ENCODE data around the gene SWAP70.
A peak's percentile ranks its signal among the peaks of the same experiment; 100 is the strongest.

The SWAP70 gene

GRCh38 chr11:9710852-9711251 lies 47.0 kb downstream of the SWAP70 start:
- no peaks in the 10 kb centered on the region for H3K4me1 ChIP-seq (ENCODE audit: control insufficient read depth, insufficient read depth, low read length)
- peaks cover 22% of the 10 kb centered on the region for H3K36me3 ChIP-seq (ENCODE audit: control insufficient read depth, insufficient read depth, low read length, severe bottlenecking)
- H3K9me3 ChIP-seq (ENCODE audit: control insufficient read depth, low read length) = no peaks in the 10 kb centered on the region
- H3K27me3 ChIP-seq (replicated peaks; ENCODE audit: control insufficient read depth, insufficient read depth, low read length) = no peaks in the 10 kb centered on the region
- H3K9ac ChIP-seq (ENCODE audit: low read length) = no peak overlapping the region
- DNase-seq (ENCODE audit: low read depth) = no peak
- H3K4me3 ChIP-seq (ENCODE audit: low read length) = no peak overlapping the region

GRCh38 chr11:9711454-9712307 lies 47.8 kb downstream of the SWAP70 start:
- DNase-seq (ENCODE audit: low read depth) = no peak

GRCh38 chr11:9714272-9714940 lies 50.5 kb downstream of the SWAP70 start:
- H3K36me3 ChIP-seq (ENCODE audit: control insufficient read depth, insufficient read depth, low read length, severe bottlenecking) = peaks cover 23% of the 10 kb centered on the region
- peak; percentile 47 for DNase-seq (ENCODE audit: low read depth)
- no peak overlapping the region for H3K4me3 ChIP-seq (ENCODE audit: low read length)
- H3K27me3 ChIP-seq (replicated peaks; ENCODE audit: control insufficient read depth, insufficient read depth, low read length) = no peaks in the 10 kb centered on the region
- no peak overlapping the region for H3K9ac ChIP-seq (ENCODE audit: low read length)
- H3K4me1 ChIP-seq (ENCODE audit: control insufficient read depth, insufficient read depth, low read length) = peaks cover 20% of the 10 kb centered on the region
- H3K9me3 ChIP-seq (ENCODE audit: control insufficient read depth, low read length) = no peaks in the 10 kb centered on the region

More at GRCh38 chr11:9711454-9712307, 47.8 kb downstream of the SWAP70 start:
- H3K36me3 ChIP-seq (ENCODE audit: control insufficient read depth, insufficient read depth, low read length, severe bottlenecking) = peaks cover 23% of the 10 kb centered on the region
- no peaks in the 10 kb centered on the region for H3K9me3 ChIP-seq (ENCODE audit: control insufficient read depth, low read length)
- H3K4me3 ChIP-seq (ENCODE audit: low read length) = no peak overlapping the region
- no peaks in the 10 kb centered on the region for H3K27me3 ChIP-seq (replicated peaks; ENCODE audit: control insufficient read depth, insufficient read depth, low read length)
- H3K4me1 ChIP-seq (ENCODE audit: control insufficient read depth, insufficient read depth, low read length) = peaks cover 4% of the 10 kb centered on the region
- no peak overlapping the region for H3K9ac ChIP-seq (ENCODE audit: low read length)

- Histone ChIP-seq H3K27me3 (replicated peaks; ENCODE audit: control insufficient read depth, insufficient read depth, low read length) (no peaks in the 10 kb centered on the region), H3K9me3 (ENCODE audit: control insufficient read depth, low read length) (no peaks in the 10 kb centered on the region), H3K4me3 (ENCODE audit: low read length) (no peak overlapping the region), H3K4me1 (ENCODE audit: control insufficient read depth, insufficient read depth, low read length) (peaks cover 20% of the 10 kb centered on the region), H3K9ac (ENCODE audit: low read length) (no peak overlapping the region), H3K36me3 (ENCODE audit: control insufficient read depth, insufficient read depth, low read length, severe bottlenecking) (peaks cover 20% of the 10 kb centered on the region)
- DNase-seq (ENCODE audit: low read depth) = peak; percentile 27
Measured at GRCh38 chr11:9716275-9717039, 52.6 kb downstream of the SWAP70 start.

- no peak overlapping the region for H3K4me3 ChIP-seq (ENCODE audit: low read length)
- DNase-seq (ENCODE audit: low read depth) = no peak
- H3K9ac ChIP-seq (ENCODE audit: low read length) = no peak overlapping the region
- peaks cover 20% of the 10 kb centered on the region for H3K36me3 ChIP-seq (ENCODE audit: control insufficient read depth, insufficient read depth, low read length, severe bottlenecking)
- H3K9me3 ChIP-seq (ENCODE audit: control insufficient read depth, low read length) = no peaks in the 10 kb centered on the region
- no peaks in the 10 kb centered on the region for H3K27me3 ChIP-seq (replicated peaks; ENCODE audit: control insufficient read depth, insufficient read depth, low read length)
- H3K4me1 ChIP-seq (ENCODE audit: control insufficient read depth, insufficient read depth, low read length) = peaks cover 20% of the 10 kb centered on the region
Measured at GRCh38 chr11:9717040-9717357, 53.1 kb downstream of the SWAP70 start.

- H3K9ac ChIP-seq (ENCODE audit: low read length) = no peak overlapping the region
- no peaks in the 10 kb centered on the region for H3K9me3 ChIP-seq (ENCODE audit: control insufficient read depth, low read length)
- peaks cover 27% of the 10 kb centered on the region for H3K36me3 ChIP-seq (ENCODE audit: control insufficient read depth, insufficient read depth, low read length, severe bottlenecking)
- peaks cover 20% of the 10 kb centered on the region for H3K4me1 ChIP-seq (ENCODE audit: control insufficient read depth, insufficient read depth, low read length)
- no peaks in the 10 kb centered on the region for H3K27me3 ChIP-seq (replicated peaks; ENCODE audit: control insufficient read depth, insufficient read depth, low read length)
- DNase-seq (ENCODE audit: low read depth) = peak; percentile 45
- no peak overlapping the region for H3K4me3 ChIP-seq (ENCODE audit: low read length)
Measured at GRCh38 chr11:9717719-9718118, 53.8 kb downstream of the SWAP70 start.

- Histone ChIP-seq H3K4me1 (ENCODE audit: control insufficient read depth, insufficient read depth, low read length) (peaks cover 20% of the 10 kb centered on the region), H3K27me3 (replicated peaks; ENCODE audit: control insufficient read depth, insufficient read depth, low read length) (no peaks in the 10 kb centered on the region), H3K36me3 (ENCODE audit: control insufficient read depth, insufficient read depth, low read length, severe bottlenecking) (peaks cover 28% of the 10 kb centered on the region), H3K9ac (ENCODE audit: low read length) (no peak overlapping the region), H3K4me3 (ENCODE audit: low read length) (no peak overlapping the region), H3K9me3 (ENCODE audit: control insufficient read depth, low read length) (no peaks in the 10 kb centered on the region)
- DNase-seq (ENCODE audit: low read depth) = no peak
Measured at GRCh38 chr11:9718147-9718546, 54.3 kb downstream of the SWAP70 start.

- peaks cover 26% of the 10 kb centered on the region for H3K36me3 ChIP-seq (ENCODE audit: control insufficient read depth, insufficient read depth, low read length, severe bottlenecking)
- DNase-seq (ENCODE audit: low read depth) = no peak
- H3K4me1 ChIP-seq (ENCODE audit: control insufficient read depth, insufficient read depth, low read length) = peaks cover 20% of the 10 kb centered on the region
Measured at GRCh38 chr11:9719566-9720289, 55.9 kb downstream of the SWAP70 start.

GRCh38 chr11:9720290-9720630 lies 56.4 kb downstream of the SWAP70 start:
- peaks cover 20% of the 10 kb centered on the region for H3K4me1 ChIP-seq (ENCODE audit: control insufficient read depth, insufficient read depth, low read length)
- H3K27me3 ChIP-seq (replicated peaks; ENCODE audit: control insufficient read depth, insufficient read depth, low read length) = no peaks in the 10 kb centered on the region
- H3K4me3 ChIP-seq (ENCODE audit: low read length) = no peak overlapping the region
- no peak for DNase-seq (ENCODE audit: low read depth)
- no peaks in the 10 kb centered on the region for H3K9me3 ChIP-seq (ENCODE audit: control insufficient read depth, low read length)
- H3K36me3 ChIP-seq (ENCODE audit: control insufficient read depth, insufficient read depth, low read length, severe bottlenecking) = peaks cover 27% of the 10 kb centered on the region
- H3K9ac ChIP-seq (ENCODE audit: low read length) = no peak overlapping the region

More at GRCh38 chr11:9719566-9720289, 55.9 kb downstream of the SWAP70 start:
- no peak overlapping the region for H3K9ac ChIP-seq (ENCODE audit: low read length)
- no peak overlapping the region for H3K4me3 ChIP-seq (ENCODE audit: low read length)
- H3K27me3 ChIP-seq (replicated peaks; ENCODE audit: control insufficient read depth, insufficient read depth, low read length) = no peaks in the 10 kb centered on the region
- H3K9me3 ChIP-seq (ENCODE audit: control insufficient read depth, low read length) = no peaks in the 10 kb centered on the region

GRCh38 chr11:9722023-9722422 lies 58.1 kb downstream of the SWAP70 start:
- Histone ChIP-seq H3K9me3 (ENCODE audit: control insufficient read depth, low read length) (no peaks in the 10 kb centered on the region), H3K9ac (ENCODE audit: low read length) (no peak overlapping the region), H3K27me3 (replicated peaks; ENCODE audit: control insufficient read depth, insufficient read depth, low read length) (no peaks in the 10 kb centered on the region), H3K4me3 (ENCODE audit: low read length) (no peak overlapping the region), H3K4me1 (ENCODE audit: control insufficient read depth, insufficient read depth, low read length) (peaks cover 13% of the 10 kb centered on the region), H3K36me3 (ENCODE audit: control insufficient read depth, insufficient read depth, low read length, severe bottlenecking) (peaks cover 31% of the 10 kb centered on the region)
- DNase-seq (ENCODE audit: low read depth) = no peak

GRCh38 chr11:9722893-9723292 lies 59.0 kb downstream of the SWAP70 start:
- no peaks in the 10 kb centered on the region for H3K27me3 ChIP-seq (replicated peaks; ENCODE audit: control insufficient read depth, insufficient read depth, low read length)
- no peaks in the 10 kb centered on the region for H3K9me3 ChIP-seq (ENCODE audit: control insufficient read depth, low read length)
- no peak for DNase-seq (ENCODE audit: low read depth)
- peaks cover 4% of the 10 kb centered on the region for H3K4me1 ChIP-seq (ENCODE audit: control insufficient read depth, insufficient read depth, low read length)
- H3K4me3 ChIP-seq (ENCODE audit: low read length) = no peak overlapping the region
- H3K36me3 ChIP-seq (ENCODE audit: control insufficient read depth, insufficient read depth, low read length, severe bottlenecking) = peaks cover 35% of the 10 kb centered on the region
- no peak overlapping the region for H3K9ac ChIP-seq (ENCODE audit: low read length)

Data from adipocyte (in vitro differentiated cells).